ES-I3 (cell line): ENCODE data around the gene LCE4A.
"Not testable (repeated sequence)": the region's sequence is repeated elsewhere in the genome, so short reads cannot be mapped to it uniquely, and the experiment has no call there.

ENCODE experiments used
- H3K36me3 ChIP-seq: 2 replicates; pipeline ENCODE4 v1.6.1; 2013; ENCODE audit warnings: mild to moderate bottlenecking, low read length, control low read depth, moderate library complexity; ENCODE audit not compliant: insufficient read depth
- H3K4me1 ChIP-seq: 2 replicates; pipeline ENCODE4 v1.6.1; 2013; ENCODE audit warnings: mild to moderate bottlenecking, control low read depth, low read length; ENCODE audit not compliant: insufficient read depth
- H3K9ac ChIP-seq: 2 replicates; pipeline ENCODE4 v1.6.1; 2013; ENCODE audit warnings: low read depth, mild to moderate bottlenecking, low read length, moderate library complexity
- H3K9me3 ChIP-seq: 2 replicates; pipeline ENCODE4 v1.6.1; 2013; ENCODE audit warnings: mild to moderate bottlenecking, low read length, moderate library complexity; ENCODE audit not compliant: control insufficient read depth, insufficient read depth

Gene LCE4A, protein sequence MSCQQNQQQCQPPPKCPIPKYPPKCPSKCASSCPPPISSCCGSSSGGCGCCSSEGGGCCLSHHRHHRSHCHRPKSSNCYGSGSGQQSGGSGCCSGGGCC

DNA sequence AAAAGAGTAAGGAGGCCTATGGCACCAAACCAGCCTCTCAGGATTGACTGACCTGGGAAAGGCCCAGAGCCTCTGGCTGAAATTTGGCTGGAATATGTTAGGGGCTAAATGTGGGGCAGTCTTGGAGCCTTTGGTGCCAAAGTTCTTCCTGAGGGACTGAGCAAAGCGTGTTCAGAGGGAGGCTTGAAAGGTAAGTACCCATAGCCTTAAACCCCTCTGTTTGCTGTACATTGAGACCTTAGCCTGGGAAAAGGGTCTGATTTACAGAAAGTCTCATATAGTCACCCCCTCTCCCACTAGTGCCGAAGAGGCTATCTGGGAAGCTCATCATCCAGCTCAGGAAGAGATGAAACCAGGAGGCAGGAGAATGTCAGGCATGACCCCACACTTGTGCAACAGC is at the start of gene LCE4A:
Gene LCE4A (plus strand): TSS at position 301 of the 400 bp plus-strand sequence. CDS start 916 bp downstream, outside the sequence.
- no peaks in the 10 kb centered on the region for H3K4me1 ChIP-seq
- H3K36me3 ChIP-seq = no peaks in the 10 kb centered on the region
- H3K9ac ChIP-seq = no peak within 1 kb of the TSS
- peaks cover 3% of the 10 kb centered on the region; the same call in 1 of the 2 replicates for H3K9me3 ChIP-seq

DNA sequence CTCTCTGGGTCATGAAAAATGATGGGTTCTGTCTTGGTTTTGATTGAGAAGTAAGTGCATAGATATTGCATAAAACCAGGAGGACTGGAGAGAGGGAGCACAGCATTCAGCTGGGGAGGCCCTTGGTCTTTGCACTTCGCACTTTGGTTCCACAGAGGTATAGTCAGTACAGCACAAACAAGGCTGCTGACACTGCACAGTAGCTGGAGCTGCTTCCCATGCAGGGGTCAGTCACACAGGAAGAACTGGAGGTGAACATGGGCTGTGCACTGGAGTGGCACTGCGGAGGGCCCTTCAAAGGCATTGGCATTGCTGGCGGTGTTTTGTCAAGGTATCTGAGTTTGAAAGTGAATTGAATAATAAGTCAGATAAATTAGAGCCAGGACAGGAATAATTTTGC is 49.3 kb upstream of the LCE4A start:
- Histone ChIP-seq H3K4me1 (no peaks in the 10 kb centered on the region), H3K9ac (no peak overlapping the region), H3K9me3 (no peaks in the 10 kb centered on the region), H3K36me3 (no peaks in the 10 kb centered on the region)

DNA sequence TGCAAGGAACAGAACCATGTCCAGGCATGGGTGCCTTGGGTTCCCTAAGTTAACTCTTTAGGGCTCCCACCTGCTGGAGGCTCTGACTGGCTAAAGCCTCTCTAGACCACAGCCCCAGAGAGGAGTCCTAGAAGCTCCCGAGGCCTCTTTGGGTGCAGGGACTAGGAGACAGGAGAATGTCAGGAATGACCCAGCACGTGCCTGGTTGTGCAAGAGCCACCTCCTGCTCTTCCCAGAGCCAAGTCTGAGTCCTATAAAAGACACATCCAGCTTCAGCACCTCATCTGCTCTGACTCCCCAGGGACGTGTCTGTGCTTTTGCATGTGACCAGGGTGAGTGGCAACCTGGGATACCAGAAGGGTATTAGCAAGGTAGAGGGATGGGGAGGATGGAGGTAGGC is 44.9 kb upstream of the LCE4A start, which contains the start of gene LCE2D:
Gene LCE2D (plus strand): TSS at position 283 of the 400 bp plus-strand sequence. CDS start 726 bp downstream, outside the sequence.
- H3K36me3 ChIP-seq = no peaks in the 10 kb centered on the region
- H3K9ac ChIP-seq = no peak within 1 kb of the TSS
- H3K9me3 ChIP-seq = no peaks in the 10 kb centered on the region
- H3K4me1 ChIP-seq = no peaks in the 10 kb centered on the region

DNA sequence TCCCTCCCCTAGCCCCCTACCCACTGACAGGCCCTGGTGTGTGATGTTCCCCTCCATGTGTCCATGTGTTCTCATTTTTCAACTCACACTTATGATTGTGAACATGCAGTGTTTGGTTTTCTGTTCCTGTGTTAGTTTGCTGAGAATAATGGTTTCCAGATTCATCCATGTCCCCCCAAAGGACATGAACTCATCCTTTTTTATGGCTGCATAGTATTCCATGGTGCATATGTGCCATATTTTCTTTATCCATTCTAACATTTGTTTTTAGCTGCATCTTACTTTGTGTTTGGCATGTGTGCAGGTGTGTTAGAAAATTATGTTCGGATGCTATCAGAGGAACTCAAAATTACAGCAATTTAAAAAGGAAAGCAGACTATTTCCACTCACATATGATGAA is 41.8 kb upstream of the LCE4A start:
- H3K36me3 ChIP-seq, H3K9me3 ChIP-seq, H3K4me1 ChIP-seq: not testable (repeated sequence)

DNA sequence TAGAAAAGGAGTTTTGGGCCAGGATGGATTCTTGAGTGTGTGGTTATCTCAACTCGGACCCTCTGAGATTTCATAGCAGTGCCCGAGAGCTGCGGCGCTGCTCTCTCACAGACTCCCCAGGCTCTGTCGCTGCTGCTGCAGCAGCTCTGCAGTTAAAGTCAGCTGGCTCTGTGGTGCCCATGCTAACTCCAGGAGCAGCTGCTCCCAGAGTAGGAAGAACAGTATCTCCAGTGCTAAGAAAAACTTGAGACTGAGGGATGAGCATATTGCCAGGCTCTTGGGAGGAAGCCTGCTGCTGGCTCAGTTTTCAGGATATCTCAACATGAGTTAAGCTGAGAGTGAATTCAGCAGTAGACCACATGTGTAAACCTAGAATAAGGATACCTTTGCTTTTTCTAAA is 40.3 kb upstream of the LCE4A start:
- no peak overlapping the region for H3K9ac ChIP-seq
- no peaks in the 10 kb centered on the region for H3K36me3 ChIP-seq
- H3K4me1 ChIP-seq = no peaks in the 10 kb centered on the region
- no peaks in the 10 kb centered on the region for H3K9me3 ChIP-seq

More for the DNA sequence above, 41.8 kb upstream of the LCE4A start:
- not testable (repeated sequence) for H3K9ac ChIP-seq

DNA sequence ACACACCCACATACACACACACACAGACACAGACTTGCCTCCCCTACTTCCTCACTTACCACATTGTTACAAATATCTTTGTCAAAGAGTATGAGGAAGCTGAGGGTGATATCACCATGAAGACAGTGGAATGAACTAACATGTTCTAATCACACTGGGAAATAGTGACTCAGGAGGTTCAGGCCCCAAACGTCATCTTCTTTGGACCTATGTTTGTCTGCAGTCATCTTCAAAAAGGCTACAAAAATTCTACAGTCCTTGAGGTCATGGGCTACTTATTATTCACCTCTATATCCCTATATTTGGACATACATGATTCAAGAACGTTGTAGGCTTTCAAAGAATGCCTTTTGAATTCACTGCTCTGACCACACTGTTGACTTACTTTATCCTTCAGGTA is 34.9 kb upstream of the LCE4A start:
- H3K9me3 ChIP-seq = no peaks in the 10 kb centered on the region
- no peaks in the 10 kb centered on the region for H3K4me1 ChIP-seq
- no peaks in the 10 kb centered on the region for H3K36me3 ChIP-seq
- no peak overlapping the region for H3K9ac ChIP-seq

DNA sequence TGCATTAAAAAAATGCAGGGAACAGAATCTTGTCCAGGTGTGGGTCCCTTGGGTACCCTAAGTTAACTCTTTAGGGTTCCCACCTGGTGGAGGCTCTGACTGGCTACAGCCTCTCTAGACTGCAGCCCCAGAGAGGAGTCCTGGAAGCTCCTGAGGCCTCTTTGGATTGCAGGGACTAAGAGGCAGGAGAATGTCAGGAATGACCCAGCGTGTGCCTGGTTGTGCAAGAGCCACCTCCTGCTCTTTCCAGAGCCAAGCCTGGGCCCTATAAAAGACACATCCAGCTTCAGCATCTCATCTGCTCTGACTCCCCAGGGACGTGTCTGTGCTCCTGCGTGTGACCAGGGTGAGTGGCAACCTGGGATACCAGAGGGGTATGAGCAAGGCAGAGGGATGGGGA is 33.0 kb upstream of the LCE4A start, which contains the start of gene LCE2C:
Gene LCE2C (plus strand): TSS at position 297 of the 400 bp plus-strand sequence. CDS start 737 bp downstream, outside the sequence.
- H3K36me3 ChIP-seq, H3K9ac ChIP-seq, H3K9me3 ChIP-seq, H3K4me1 ChIP-seq: not testable (repeated sequence)

DNA sequence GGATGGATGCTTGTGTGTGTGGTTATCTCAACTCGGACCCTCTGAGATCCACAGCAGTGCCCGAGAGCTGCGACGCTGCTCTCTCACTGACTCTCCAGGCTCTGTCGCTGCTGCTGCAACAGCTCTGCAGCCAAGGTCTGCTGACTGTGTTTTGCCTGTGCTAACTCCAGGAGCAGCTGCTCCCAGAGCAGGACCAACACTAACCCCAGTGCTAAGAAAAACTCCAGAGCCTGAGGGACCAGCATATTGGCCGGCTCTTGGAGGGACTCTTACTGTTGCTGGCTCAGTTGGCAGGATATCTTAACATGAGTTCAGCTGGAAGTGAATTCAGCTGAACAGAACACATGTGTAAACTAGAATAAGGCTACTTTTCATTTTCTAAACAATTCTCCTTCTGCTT is 28.5 kb upstream of the LCE4A start:
- H3K36me3 ChIP-seq = no peaks in the 10 kb centered on the region
- H3K4me1 ChIP-seq = no peaks in the 10 kb centered on the region
- H3K9ac ChIP-seq = no peak overlapping the region
- no peaks in the 10 kb centered on the region for H3K9me3 ChIP-seq

DNA sequence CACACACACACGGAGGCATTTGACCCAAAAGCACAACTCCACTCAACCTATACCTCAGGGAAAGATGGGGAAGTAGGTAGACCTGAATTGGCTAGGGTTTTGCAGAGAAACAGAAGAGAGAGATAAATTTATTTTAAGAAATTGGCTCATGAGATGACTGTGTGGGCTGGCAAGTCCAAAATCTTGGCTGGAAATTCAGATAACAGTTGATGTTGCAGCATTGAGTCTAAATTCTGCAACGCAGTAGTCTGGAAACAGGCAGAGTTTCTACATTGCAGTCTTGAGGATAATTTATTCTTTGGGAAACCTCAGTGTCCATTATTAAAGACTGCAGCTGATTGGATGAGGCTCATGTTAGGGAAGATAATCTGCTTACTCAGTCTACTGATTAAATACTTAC is 26.3 kb upstream of the LCE4A start:
- no peak overlapping the region for H3K9ac ChIP-seq
- H3K9me3 ChIP-seq = no peaks in the 10 kb centered on the region
- no peaks in the 10 kb centered on the region for H3K36me3 ChIP-seq
- no peaks in the 10 kb centered on the region for H3K4me1 ChIP-seq

DNA sequence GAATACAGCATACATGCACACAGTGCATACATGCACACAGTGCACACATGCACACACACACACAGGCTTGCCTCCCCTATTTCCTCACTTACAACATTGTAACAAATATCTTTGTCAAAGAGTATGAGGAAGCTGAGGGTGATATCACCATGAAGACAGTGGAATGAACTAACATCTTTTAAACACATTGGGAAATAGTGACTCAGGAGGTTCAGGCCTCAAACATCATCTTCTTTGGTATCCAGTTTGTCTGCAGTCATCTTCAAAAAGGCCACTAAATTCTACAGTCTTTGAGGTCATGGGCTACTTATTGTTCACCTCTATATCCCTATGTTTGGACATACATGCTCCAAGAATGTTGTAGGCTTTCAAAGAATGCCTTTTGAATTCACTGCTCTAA is 24.1 kb upstream of the LCE4A start:
- no peaks in the 10 kb centered on the region for H3K9me3 ChIP-seq

DNA sequence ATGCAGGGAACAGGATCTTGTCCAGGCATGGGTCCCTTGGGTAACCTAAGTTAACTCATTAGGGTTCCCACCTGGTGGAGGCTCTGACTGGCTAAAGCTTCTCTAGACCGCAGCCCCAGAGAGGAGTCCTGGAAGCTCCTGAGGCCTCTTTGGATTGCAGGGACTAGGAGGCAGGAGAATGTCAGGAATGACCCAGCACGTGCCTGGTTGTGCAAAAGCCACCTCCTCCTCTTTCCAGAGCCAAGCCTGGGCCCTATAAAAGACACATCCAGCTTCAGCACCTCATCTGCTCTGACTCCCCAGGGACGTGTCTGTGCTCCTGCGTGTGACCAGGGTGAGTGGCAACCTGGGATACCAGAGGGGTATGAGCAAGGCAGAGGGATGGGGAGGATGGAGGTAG is 22.1 kb upstream of the LCE4A start, which contains the start of gene LCE2B:
Gene LCE2B (plus strand): TSS at position 301 of the 400 bp plus-strand sequence. CDS start 721 bp downstream, outside the sequence.
- not testable (repeated sequence) for H3K9ac ChIP-seq, H3K36me3 ChIP-seq, H3K9me3 ChIP-seq, H3K4me1 ChIP-seq

More for the DNA sequence above, 24.1 kb upstream of the LCE4A start:
- H3K36me3 ChIP-seq = no peaks in the 10 kb centered on the region
- no peaks in the 10 kb centered on the region for H3K4me1 ChIP-seq
- H3K9ac ChIP-seq = no peak overlapping the region

DNA sequence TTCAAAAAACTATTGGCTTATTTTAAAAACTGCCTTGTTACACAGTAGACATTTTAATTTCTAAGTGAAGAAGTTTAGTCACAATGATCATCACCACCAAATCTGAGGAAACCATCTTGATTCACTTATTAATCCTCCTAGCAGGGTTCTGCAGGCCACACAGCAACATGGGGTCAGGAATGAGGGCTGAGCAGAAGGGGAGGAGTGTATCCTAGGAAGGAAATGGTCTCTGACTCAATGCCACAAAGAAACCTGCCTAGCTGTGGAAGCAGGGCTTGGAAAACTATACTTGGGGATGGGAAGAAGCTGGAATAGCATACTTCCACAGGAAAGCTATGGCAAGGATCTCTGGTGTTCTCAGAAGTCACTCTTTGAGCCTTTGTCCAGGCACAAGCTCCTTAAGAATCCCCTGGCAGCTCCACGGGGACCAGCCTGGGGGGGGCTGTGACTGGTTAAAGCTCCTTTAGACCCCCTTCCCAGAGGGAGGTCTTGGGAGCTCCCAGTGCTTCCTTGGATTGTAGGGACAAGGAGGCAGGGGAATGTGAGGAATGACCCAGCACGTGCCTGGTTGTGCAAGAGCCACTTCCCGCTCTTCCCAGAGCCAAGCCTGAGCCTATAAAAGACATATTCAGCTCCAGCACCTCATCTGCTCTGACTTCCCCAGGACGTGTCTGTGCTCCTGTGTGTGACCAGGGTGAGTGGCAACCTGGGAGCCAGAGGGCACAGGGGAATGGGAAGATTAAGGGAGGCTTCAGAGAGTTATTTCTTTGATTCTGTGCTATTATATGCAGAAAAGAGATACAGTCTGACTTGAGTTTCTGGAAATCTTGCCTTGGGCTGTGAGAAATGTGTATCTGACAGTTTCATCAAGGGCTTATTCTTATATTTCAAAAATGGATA is 10.0 kb upstream of the LCE4A start, which contains the start of gene LCE2A:
Gene LCE2A (plus strand): TSS at position 645 of the 900 bp plus-strand sequence. CDS start 557 bp downstream, outside the sequence.
- H3K9me3 ChIP-seq = no peaks in the 10 kb centered on the region
- H3K36me3 ChIP-seq = no peaks in the 10 kb centered on the region
- no peaks in the 10 kb centered on the region for H3K4me1 ChIP-seq
- no peak within 1 kb of the TSS for H3K9ac ChIP-seq

DNA sequence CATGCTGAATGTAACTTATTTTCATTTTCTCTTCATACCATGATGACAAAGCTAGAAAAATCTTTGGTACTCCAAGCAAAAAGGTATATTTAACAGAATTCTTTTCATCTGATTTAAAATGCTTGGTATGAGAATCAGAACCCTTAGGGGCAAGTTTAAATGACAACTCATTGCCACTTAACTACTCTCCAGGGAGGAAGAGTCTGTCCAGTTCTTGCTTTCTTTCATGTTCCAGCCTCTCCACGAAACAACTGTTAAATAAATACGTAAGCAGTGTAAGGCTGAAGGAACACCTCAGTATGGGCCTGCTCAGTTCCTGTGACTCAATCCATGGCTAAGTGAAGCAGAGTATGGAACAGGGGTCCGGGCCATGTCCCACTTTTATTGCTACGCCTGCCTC is 8.2 kb upstream of the LCE4A start:
- no peaks in the 10 kb centered on the region for H3K4me1 ChIP-seq
- no peak overlapping the region for H3K9ac ChIP-seq
- no peaks in the 10 kb centered on the region for H3K36me3 ChIP-seq
- peaks cover 3% of the 10 kb centered on the region; the same call in 1 of the 2 replicates for H3K9me3 ChIP-seq

DNA sequence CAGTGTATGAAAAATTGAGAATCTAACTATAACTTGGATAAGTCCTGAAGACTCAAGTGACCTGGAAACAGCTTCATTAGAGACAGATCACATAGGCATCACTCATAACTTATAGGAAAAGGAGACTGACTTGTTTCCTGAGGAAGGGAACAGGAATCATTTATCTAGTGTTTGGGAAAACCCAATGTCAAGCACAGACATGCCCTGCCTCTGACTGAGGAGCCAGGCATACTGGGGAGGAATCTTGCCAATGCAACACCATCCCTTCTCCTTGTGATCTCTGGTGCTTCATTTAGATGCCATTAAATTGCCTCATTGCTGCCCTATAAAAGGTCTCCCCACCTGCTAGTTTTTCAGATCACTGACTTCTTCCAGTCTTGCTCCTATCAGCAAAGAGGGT is 10.3 kb downstream of the LCE4A start:
- Histone ChIP-seq H3K36me3 (no peaks in the 10 kb centered on the region), H3K9ac (no peak overlapping the region), H3K9me3 (no peaks in the 10 kb centered on the region), H3K4me1 (no peaks in the 10 kb centered on the region)

DNA sequence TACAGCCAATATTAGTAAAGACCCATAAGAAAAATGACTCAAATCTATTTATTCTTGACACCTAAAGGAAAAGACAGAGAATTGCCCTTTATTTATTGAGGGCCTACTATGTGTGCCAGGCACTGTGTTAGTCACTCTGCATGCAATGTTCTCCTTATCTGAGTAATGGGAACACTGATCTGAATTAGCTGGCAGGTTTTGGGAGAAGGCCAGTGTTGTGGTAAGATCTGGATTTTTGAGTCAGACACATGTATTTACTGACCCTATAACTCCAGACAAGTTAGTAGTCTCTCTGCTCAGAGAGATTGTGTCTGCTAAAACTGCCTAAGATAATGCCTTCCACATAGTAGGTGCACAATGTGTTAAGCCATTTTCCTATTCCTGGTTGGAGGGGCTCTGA is 17.3 kb downstream of the LCE4A start:
- H3K9ac ChIP-seq = no peak overlapping the region
- no peaks in the 10 kb centered on the region for H3K9me3 ChIP-seq
- no peaks in the 10 kb centered on the region for H3K4me1 ChIP-seq
- no peaks in the 10 kb centered on the region for H3K36me3 ChIP-seq
